Peyer's patch (tissue), 4 donors: Measurements from ENCODE around the gene RPL4.
A peak's percentile ranks its signal among the peaks of the same experiment; 100 is the strongest.

Source experiments
- POLR2A ChIP-seq, 2 donors: fragments of 450-650 bp; IDR thresholded peaks; one replicate each; pipeline ENCODE4 v1.5.1; 2017; ENCODE audit warnings: antibody characterized with exemption in 2 of 2, mild to moderate bottlenecking in 2 of 2, moderate library complexity in 2 of 2
- TF ChIP-seq, protein P1 (sequence below), 6 experiments: fragments of 450-650 bp in 4 of 6; fragments of 200-600 bp in 2 of 6; sonication (generic) in 1 of 6; IDR thresholded peaks; one replicate each; pipeline ENCODE4 v1.5.1; 2017 to 2019; ENCODE audit warnings: antibody characterized with exemption in 6 of 6, mild to moderate bottlenecking in 3 of 6, moderate library complexity in 1 of 6

DNA sequence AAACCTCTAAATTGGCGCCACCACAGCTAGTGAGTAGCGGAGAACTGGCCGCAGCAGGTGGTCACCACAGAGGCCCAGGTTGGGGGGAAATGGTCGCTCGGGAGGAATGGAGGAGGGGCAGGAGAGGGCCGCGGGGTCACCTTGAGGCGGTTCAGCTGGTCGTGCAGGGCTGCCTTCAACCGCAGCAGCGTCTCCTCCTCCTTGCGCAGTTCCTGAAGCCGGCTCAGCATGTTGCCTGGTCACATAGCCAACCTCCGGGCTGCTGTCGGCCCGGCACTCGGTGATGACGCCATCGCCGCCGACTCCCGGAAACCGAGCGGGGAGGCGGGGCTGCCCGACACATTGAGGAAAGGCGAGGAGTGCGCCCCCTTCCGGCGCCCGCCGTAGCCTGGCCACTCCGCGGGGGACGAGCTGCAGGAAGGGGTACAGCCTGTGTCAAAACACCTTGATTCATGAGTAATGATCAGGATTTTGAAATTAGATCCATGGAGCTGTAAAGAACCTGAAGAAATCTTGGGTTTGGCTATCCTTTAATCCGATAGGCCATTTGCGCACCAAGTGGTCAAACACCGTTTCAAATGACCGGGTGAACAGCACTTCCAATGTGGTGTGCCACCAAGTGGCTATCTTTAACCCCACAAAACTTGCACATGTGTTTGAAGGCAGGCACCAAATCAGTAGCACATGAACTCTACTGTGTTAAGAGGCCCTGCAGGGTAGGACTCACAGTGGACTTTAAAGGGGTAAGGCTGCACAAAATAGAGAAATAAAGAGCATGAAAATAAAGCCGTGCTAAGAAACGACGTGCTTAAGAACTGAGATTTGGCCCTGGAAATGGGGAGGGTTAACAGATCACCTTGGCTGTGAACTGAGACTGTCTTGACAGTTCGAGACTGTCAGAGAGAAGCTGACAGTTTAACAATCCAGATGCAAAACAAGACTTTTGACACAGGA lies 6.9 kb downstream of the RPL4 start, which contains the start of gene SNAPC5:
- TF ChIP-seq, protein P1, sequence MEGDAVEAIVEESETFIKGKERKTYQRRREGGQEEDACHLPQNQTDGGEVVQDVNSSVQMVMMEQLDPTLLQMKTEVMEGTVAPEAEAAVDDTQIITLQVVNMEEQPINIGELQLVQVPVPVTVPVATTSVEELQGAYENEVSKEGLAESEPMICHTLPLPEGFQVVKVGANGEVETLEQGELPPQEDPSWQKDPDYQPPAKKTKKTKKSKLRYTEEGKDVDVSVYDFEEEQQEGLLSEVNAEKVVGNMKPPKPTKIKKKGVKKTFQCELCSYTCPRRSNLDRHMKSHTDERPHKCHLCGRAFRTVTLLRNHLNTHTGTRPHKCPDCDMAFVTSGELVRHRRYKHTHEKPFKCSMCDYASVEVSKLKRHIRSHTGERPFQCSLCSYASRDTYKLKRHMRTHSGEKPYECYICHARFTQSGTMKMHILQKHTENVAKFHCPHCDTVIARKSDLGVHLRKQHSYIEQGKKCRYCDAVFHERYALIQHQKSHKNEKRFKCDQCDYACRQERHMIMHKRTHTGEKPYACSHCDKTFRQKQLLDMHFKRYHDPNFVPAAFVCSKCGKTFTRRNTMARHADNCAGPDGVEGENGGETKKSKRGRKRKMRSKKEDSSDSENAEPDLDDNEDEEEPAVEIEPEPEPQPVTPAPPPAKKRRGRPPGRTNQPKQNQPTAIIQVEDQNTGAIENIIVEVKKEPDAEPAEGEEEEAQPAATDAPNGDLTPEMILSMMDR (IDR thresholded peaks at IDR 0.05) = peak; percentile 96 to 99 (median 98)
- TF ChIP-seq POLR2A (IDR thresholded peaks at IDR 0.05) = peak; percentile 55 to 66
